Astrocyte (in vitro differentiated cells and primary cell): ENCODE data around the gene GABPB1.

Experiments used
- CTCF ChIP-seq: IDR thresholded peaks from 2 replicates; pipeline ENCODE4 v1.5.1; 2011; ENCODE audit warnings: low read depth, mild to moderate bottlenecking, inconsistent platforms, low read length, moderate library complexity; ENCODE audit not compliant: insufficient read depth
- EZH2 ChIP-seq: IDR thresholded peaks from 2 replicates; pipeline ENCODE4 v1.6.1; 2012; ENCODE audit warnings: mild to moderate bottlenecking, low read length, inconsistent platforms; ENCODE audit not compliant: insufficient read depth

GRCh38 chr15:50246631-50247030 is 108.4 kb downstream of the GABPB1 start:
- TF ChIP-seq CTCF (no peak), EZH2 (no peak)
